GM21390 (cell line): ENCODE data around the gene IL1R1.

Source experiments
- ATAC-seq: cut with Tn5 transposase; IDR thresholded peaks from one replicate; pipeline ENCODE4 v1.9.1; 2021; ENCODE audit not compliant: unreplicated experiment

IL1R1 gene

GRCh38 chr2:102168026-102168771 is 25.7 kb downstream of the IL1R1 start:
- ATAC-seq = no peak

DNA sequence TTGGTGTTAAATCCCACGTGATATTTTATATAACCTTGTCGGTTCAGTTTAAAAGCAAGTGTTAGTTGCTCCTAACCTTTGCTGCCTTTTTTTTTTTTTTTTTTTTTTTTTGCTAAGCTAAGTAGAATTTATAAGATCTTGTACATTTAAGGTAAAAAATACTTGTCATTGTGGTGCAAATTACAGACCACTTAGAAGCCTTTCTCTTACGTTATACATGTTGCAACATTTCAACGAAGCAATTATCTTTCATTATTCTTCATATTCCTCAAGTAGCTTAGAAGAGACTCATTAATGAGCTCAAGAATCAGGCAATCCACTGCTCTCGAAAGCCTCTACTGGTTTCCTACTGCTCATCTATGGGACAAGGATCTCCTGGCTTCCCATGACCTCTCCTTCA is 29.4 kb downstream of the IL1R1 start:
- ATAC-seq = no peak

- ATAC-seq = no peak
Observed at GRCh38 chr2:102172745-102173144, 30.2 kb downstream of the IL1R1 start.

DNA sequence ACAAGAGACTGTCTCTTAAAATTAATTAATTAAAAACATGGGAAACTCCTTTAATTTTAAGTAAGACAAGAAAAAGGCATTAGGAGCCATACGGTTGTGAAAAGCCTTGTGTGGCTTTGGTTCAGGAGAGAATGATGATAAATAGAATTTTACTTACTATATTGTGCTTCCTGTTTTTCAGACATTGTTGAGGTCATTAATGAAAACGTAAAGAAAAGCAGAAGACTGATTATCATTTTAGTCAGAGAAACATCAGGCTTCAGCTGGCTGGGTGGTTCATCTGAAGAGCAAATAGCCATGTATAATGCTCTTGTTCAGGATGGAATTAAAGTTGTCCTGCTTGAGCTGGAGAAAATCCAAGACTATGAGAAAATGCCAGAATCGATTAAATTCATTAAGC is 33.6 kb downstream of the IL1R1 start:
- no peak for ATAC-seq

- ATAC-seq = no peak
Observed at GRCh38 chr2:102177814-102178478, 35.4 kb downstream of the IL1R1 start.

GRCh38 chr2:102179061-102179460 is 36.5 kb downstream of the IL1R1 start:
- ATAC-seq = no peak

GRCh38 chr2:102179788-102180686 is 37.5 kb downstream of the IL1R1 start:
- ATAC-seq = no peak

- ATAC-seq = no peak
Observed at GRCh38 chr2:102180687-102180999, 38.1 kb downstream of the IL1R1 start.

- no peak for ATAC-seq
Observed at GRCh38 chr2:102181376-102181775, 38.8 kb downstream of the IL1R1 start.

- no peak for ATAC-seq
Observed at GRCh38 chr2:102181919-102182635, 39.5 kb downstream of the IL1R1 start.

GRCh38 chr2:102184018-102184417 is 41.5 kb downstream of the IL1R1 start:
- no peak for ATAC-seq

DNA sequence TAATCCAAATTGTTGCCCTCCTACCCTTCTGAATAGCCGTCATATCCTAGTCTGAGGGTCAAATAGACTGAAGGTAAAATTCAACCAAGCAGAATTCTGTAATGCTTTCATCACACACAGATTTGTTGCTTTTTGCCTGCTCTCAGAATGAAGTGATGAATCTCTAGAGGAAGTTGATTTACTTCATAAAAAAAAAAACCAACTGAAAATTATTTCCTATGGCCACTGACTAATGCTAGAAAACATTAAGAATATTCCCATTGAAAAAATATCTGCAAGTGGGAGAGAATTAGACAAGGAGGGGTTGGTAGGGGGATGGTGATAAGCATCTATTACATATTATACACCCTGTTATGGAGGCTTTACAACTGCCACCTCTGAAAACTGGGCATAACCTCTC is 42.0 kb downstream of the IL1R1 start:
- ATAC-seq = no peak

DNA sequence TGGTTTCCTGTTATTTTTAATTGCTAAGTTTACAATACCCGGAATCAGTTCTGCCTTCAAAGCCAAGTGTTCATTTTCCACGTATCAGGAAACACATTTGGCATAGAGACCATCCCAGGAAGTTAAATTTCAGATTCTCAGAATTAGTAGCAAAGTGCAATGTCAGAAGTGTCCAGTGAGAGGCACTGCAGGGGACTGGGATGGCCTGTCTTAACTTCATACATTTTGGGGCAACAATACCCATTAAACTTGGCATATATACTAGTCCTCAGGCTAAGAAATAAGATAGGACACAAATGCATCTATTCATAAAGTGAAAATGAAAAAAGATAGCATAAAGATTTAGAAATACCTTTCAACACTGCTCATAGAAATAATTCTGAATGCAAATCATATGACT is 42.8 kb downstream of the IL1R1 start:
- ATAC-seq = no peak

- no peak for ATAC-seq
Observed at GRCh38 chr2:102186791-102187495, 44.4 kb downstream of the IL1R1 start, which contains the start of gene IL1RL2. IL1RL2 (plus strand) TSS chr2:102187023; CDS start chr2:102187868, 845 bp downstream.

DNA sequence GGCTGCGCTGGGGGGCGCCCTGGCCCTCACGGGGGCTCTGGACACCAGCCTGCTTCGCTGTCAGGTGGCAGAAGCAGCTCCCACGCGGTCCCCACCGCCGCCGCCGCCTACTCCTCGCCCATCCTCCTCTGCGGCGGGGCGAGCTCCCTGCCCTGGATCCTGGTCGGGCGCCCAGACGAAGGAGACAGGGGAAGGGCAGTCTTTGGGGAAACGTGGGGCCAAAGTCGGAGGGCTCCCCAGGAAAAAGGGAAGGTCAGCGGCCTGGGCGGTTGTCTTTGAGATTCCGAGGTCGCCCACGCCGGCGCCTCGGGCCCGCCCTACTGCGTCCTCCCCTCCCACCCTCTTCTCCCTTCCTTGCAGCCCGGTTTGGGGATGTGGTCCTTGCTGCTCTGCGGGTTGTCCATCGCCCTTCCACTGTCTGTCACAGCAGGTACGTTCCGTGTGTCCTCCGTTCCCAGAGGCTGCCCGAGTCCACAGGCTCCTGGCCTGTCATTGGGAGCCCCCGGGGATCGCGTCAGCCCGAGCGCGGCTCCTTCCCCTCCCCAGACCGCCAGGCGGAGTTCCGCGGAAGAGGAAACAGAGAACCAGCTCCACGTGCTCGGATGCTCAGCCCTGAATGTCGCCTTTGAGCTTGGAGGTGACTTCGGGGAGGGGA is 45.1 kb downstream of the IL1R1 start:
- no peak for ATAC-seq

GRCh38 chr2:102190430-102191107 is 48.0 kb downstream of the IL1R1 start:
- no peak for ATAC-seq

DNA sequence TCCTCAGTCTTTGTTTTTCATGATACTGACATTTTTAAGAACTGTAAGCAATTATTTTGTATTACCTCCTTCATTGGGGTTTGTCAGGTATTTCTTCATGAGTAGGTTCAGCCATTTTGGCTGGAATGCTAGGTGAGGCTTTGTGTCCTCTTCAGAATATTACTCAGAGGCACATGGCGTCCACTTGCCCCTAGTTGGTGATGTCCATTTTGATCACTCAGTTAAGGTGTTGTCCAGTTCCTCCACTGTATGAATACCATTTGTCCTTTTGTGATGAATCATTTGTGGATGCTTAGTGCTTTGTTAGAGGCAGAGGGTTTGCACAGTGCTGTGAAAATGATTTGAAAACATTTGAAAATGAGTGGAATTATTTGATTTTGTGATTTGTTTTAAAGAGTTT is 49.0 kb downstream of the IL1R1 start:
- ATAC-seq = no peak

DNA sequence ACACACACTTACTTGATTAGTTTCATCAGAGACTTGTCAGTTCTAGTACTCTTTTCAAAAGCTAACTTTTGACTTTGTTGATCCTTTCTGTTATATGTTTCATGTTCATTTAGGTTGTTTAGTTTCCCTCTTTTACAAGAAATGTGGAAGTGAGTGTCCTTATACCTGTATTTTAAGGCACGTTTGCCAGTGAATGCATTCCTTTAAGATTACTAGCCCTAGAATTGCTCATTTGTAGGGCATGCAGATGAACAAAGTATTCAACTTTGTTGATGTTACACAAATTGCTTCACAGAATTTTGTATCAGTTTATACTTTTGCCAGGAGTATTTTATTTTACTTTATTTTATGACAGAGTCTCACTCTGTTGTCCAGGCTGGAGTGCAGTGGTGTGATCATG is 50.5 kb downstream of the IL1R1 start:
- no peak for ATAC-seq

GRCh38 chr2:102194609-102195268 is 52.2 kb downstream of the IL1R1 start:
- ATAC-seq = no peak
